ENCODE results near the gene BMP4. TPM values are rescaled to one million over a fixed set of nuclear protein-coding genes. Genes with fewer than 3 reads are reported as not detected.

BMP4 gene
- total and polyA plus RNA-seq, 2 of the 13 experiments (the other 11 are each of a cell fraction or from before 2014, with no cell fraction given), result 56.4 to 169 TPM

DNA sequence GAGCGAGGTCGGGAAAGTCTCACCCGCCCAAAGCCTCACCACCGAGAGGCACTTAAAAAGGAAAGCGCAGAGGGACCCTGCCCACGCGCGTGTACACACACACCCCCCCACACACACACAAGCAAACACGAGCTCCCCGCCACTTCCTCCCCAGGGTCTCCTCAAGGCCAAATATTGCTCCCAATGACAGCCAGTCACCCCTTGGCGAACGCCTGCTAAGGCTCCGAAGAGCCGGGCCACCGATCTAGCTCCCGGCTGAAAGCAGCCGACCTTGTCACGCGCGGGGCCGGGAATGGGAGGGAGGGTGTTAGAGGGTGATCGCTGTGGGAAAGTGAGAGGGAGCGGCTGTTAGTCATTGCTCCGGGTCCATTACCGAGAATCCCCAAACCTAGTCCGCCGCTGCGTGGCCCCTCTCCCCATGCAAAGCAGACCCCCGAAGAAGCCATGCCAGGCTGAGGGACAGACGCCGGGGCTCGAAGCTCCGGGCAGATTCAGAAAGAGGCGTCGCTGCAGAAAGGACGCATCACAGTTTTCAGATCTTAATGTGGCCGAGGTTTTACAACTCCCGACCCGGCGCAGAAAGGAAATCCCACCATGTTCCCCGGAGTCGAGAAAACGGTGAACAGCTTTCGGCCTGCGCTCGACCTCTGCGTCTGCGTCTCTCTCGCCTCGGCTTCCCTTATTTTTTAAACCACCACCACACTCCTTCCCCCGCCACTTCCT is 2.6 kb downstream of the BMP4 start (continued):
- TF ChIP-seq, protein P1, sequence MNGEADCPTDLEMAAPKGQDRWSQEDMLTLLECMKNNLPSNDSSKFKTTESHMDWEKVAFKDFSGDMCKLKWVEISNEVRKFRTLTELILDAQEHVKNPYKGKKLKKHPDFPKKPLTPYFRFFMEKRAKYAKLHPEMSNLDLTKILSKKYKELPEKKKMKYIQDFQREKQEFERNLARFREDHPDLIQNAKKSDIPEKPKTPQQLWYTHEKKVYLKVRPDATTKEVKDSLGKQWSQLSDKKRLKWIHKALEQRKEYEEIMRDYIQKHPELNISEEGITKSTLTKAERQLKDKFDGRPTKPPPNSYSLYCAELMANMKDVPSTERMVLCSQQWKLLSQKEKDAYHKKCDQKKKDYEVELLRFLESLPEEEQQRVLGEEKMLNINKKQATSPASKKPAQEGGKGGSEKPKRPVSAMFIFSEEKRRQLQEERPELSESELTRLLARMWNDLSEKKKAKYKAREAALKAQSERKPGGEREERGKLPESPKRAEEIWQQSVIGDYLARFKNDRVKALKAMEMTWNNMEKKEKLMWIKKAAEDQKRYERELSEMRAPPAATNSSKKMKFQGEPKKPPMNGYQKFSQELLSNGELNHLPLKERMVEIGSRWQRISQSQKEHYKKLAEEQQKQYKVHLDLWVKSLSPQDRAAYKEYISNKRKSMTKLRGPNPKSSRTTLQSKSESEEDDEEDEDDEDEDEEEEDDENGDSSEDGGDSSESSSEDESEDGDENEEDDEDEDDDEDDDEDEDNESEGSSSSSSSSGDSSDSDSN (CRISPR knock-in tag; IDR thresholded peaks at IDR 0.05), result peak; percentile 74
- peak; percentile 67 for TF ChIP-seq HNRNPK (IDR thresholded peaks at IDR 0.05; ENCODE audit: low read depth, low read length, poor library complexity, severe bottlenecking)
- TF ChIP-seq, protein P2, sequence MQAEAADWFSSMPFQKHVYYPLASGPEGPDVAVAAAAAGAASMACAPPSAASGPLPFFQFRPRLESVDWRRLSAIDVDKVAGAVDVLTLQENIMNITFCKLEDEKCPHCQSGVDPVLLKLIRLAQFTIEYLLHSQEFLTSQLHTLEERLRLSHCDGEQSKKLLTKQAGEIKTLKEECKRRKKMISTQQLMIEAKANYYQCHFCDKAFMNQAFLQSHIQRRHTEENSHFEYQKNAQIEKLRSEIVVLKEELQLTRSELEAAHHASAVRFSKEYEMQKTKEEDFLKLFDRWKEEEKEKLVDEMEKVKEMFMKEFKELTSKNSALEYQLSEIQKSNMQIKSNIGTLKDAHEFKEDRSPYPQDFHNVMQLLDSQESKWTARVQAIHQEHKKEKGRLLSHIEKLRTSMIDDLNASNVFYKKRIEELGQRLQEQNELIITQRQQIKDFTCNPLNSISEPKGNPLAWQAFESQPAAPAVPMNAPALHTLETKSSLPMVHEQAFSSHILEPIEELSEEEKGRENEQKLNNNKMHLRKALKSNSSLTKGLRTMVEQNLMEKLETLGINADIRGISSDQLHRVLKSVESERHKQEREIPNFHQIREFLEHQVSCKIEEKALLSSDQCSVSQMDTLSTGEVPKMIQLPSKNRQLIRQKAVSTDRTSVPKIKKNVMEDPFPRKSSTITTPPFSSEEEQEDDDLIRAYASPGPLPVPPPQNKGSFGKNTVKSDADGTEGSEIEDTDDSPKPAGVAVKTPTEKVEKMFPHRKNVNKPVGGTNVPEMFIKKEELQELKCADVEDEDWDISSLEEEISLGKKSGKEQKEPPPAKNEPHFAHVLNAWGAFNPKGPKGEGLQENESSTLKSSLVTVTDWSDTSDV (CRISPR knock-in tag; IDR thresholded peaks at IDR 0.05), result peak; percentile 24; the same call in 1 of the 2 replicates
- TF ChIP-seq, protein P3, sequence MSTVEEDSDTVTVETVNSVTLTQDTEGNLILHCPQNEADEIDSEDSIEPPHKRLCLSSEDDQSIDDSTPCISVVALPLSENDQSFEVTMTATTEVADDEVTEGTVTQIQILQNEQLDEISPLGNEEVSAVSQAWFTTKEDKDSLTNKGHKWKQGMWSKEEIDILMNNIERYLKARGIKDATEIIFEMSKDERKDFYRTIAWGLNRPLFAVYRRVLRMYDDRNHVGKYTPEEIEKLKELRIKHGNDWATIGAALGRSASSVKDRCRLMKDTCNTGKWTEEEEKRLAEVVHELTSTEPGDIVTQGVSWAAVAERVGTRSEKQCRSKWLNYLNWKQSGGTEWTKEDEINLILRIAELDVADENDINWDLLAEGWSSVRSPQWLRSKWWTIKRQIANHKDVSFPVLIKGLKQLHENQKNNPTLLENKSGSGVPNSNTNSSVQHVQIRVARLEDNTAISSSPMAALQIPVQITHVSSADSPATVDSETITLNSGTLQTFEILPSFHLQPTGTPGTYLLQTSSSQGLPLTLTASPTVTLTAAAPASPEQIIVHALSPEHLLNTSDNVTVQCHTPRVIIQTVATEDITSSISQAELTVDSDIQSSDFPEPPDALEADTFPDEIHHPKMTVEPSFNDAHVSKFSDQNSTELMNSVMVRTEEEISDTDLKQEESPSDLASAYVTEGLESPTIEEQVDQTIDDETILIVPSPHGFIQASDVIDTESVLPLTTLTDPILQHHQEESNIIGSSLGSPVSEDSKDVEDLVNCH (CRISPR knock-in tag; IDR thresholded peaks at IDR 0.05), result no peak
- TF ChIP-seq ZNF777 (CRISPR knock-in tag; IDR thresholded peaks at IDR 0.05), result peak; percentile 3; the same call in 1 of the 2 replicates
- peak; percentile 46; the same call in 1 of the 2 replicates for TF ChIP-seq TBX2 (CRISPR knock-in tag; IDR thresholded peaks at IDR 0.05; ENCODE audit: borderline replicate concordance)
- TF ChIP-seq, protein P4, sequence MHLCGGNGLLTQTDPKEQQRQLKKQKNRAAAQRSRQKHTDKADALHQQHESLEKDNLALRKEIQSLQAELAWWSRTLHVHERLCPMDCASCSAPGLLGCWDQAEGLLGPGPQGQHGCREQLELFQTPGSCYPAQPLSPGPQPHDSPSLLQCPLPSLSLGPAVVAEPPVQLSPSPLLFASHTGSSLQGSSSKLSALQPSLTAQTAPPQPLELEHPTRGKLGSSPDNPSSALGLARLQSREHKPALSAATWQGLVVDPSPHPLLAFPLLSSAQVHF (CRISPR knock-in tag; IDR thresholded peaks at IDR 0.05), result peak; percentile 82
- TF ChIP-seq, protein P5, sequence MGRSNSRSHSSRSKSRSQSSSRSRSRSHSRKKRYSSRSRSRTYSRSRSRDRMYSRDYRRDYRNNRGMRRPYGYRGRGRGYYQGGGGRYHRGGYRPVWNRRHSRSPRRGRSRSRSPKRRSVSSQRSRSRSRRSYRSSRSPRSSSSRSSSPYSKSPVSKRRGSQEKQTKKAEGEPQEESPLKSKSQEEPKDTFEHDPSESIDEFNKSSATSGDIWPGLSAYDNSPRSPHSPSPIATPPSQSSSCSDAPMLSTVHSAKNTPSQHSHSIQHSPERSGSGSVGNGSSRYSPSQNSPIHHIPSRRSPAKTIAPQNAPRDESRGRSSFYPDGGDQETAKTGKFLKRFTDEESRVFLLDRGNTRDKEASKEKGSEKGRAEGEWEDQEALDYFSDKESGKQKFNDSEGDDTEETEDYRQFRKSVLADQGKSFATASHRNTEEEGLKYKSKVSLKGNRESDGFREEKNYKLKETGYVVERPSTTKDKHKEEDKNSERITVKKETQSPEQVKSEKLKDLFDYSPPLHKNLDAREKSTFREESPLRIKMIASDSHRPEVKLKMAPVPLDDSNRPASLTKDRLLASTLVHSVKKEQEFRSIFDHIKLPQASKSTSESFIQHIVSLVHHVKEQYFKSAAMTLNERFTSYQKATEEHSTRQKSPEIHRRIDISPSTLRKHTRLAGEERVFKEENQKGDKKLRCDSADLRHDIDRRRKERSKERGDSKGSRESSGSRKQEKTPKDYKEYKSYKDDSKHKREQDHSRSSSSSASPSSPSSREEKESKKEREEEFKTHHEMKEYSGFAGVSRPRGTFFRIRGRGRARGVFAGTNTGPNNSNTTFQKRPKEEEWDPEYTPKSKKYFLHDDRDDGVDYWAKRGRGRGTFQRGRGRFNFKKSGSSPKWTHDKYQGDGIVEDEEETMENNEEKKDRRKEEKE (IDR thresholded peaks at IDR 0.05), result no peak
- 0 out of 2 replicates have a peak, but pooled peaks have one; percentile 4 for TF ChIP-seq ARNTL (CRISPR knock-in tag; IDR thresholded peaks at IDR 0.05)
- 0 out of 2 replicates have a peak, but pooled peaks have one; percentile 67 for TF ChIP-seq REL (CRISPR knock-in tag; conservative IDR thresholded peaks at IDR 0.05)
- TF ChIP-seq ELF3 (CRISPR knock-in tag; IDR thresholded peaks at IDR 0.05), result 0 out of 2 replicates have a peak, but pooled peaks have one; percentile 1
- peak; percentile 64 for TF ChIP-seq U2AF1 (optimal IDR thresholded peaks at IDR 0.05; ENCODE audit: low read depth, low read length)
- 0 out of 2 replicates have a peak, but pooled peaks have one; percentile 20 for TF ChIP-seq JUND (CRISPR knock-in tag; IDR thresholded peaks at IDR 0.05)
- no peak for TF ChIP-seq ZBTB38 (CRISPR knock-in tag; IDR thresholded peaks at IDR 0.05)

All from HepG2 (cell line).